Endothelial cell of umbilical vein (primary cell): ENCODE results near the gene SST. TPM values are rescaled to one million over a fixed set of nuclear protein-coding genes. Genes with fewer than 3 reads are reported as not detected.

ENCODE experiments used
- BruUV-seq: library from RNA; stranded (reverse); fragments of 400-500 nt; replicated peaks from 2 replicates; lab custom pipeline; 2021; lab: Mats Ljungman, UMichigan
- CTCF ChIA-PET: fragments of 300-600, 350-600 bp; sonication (Branson Sonifier 250); formaldehyde crosslinking; loops from one replicate; lab custom pipeline; 2021; ENCODE audit warnings: antibody characterized with exemption, inconsistent platforms; lab: Charles Lee
- POLR2A ChIA-PET: fragments of 300-600, 350-600 bp; sonication (Branson Sonifier 250); formaldehyde crosslinking; loops from one replicate; lab custom pipeline; 2021; ENCODE audit warnings: antibody characterized with exemption, inconsistent platforms; lab: Charles Lee
- DNase-seq: peaks from one replicate; pipeline ENCODE4 v3.0.0-alpha.2; 2011; ENCODE audit warnings: low read depth, low spot score
- FAIRE-seq: peaks from 2 replicates; lab custom pipeline; 2011; peaks lifted over from hg19 to GRCh38; lab: Jason Lieb, UNC
- H2AFZ ChIP-seq: 2 replicates; pipeline ENCODE4 v1.6.0; 2012; ENCODE audit warnings: low read depth, low read length, control low read depth, inconsistent platforms
- H3K27ac ChIP-seq: 2 replicates; pipeline ENCODE4 v1.5.1; 2011; ENCODE audit warnings: low read depth, mild to moderate bottlenecking, control low read depth, low read length, moderate library complexity; ENCODE audit not compliant: insufficient read depth
- H3K27me3 ChIP-seq, 2 experiments: 2 replicates each; pipeline versions ENCODE4 v1.6.0 to v1.6.1; 2011; ENCODE audit warnings: low read length in 2 of 2, mixed read lengths in 1 of 2; ENCODE audit not compliant: control insufficient read depth in 2 of 2, insufficient read depth in 2 of 2
- H3K36me3 ChIP-seq, 2 experiments: 2 replicates in 1 of 2; 3 replicates in 1 of 2; pipeline ENCODE4 v1.5.1; 2011; ENCODE audit warnings: low read length in 2 of 2, mild to moderate bottlenecking in 1 of 2, moderate library complexity in 1 of 2; ENCODE audit not compliant: control insufficient read depth in 2 of 2, insufficient read depth in 2 of 2; ENCODE audit errors: extremely low read depth in 1 of 2
- H3K4me1 ChIP-seq: 3 replicates; pipeline ENCODE4 v1.5.1; 2011; ENCODE audit warnings: mild to moderate bottlenecking, low read length; ENCODE audit not compliant: control insufficient read depth, insufficient read depth; ENCODE audit errors: extremely low read depth
- H3K4me2 ChIP-seq: 2 replicates; pipeline ENCODE4 v1.6.1; 2011; ENCODE audit warnings: low read length, control low read depth, mixed read lengths; ENCODE audit not compliant: insufficient read depth
- H3K4me3 ChIP-seq, 3 experiments: fragments of 200-600 bp in 1 of 3; sonication (generic), shearing (Covaris generic) in 1 of 3; replicated peaks in 1 of 3; 2 replicates each; pipeline ENCODE4 v1.5.1; 2011 to 2016; ENCODE audit warnings: control low read depth in 3 of 3, low read length in 3 of 3, mild to moderate bottlenecking in 2 of 3, inconsistent platforms in 1 of 3, low read depth in 1 of 3, moderate library complexity in 1 of 3; ENCODE audit not compliant: insufficient read depth in 1 of 3
- H3K79me2 ChIP-seq: 2 replicates; pipeline ENCODE4 v1.6.0; 2012; ENCODE audit warnings: low read length, inconsistent platforms; ENCODE audit not compliant: control insufficient read depth, insufficient read depth
- H3K9ac ChIP-seq: replicated peaks from 2 replicates; pipeline ENCODE3; 2011; ENCODE audit warnings: low read length, control low read depth; ENCODE audit not compliant: insufficient read depth; ENCODE audit errors: extremely low read depth
- H3K9me1 ChIP-seq: replicated peaks from 3 replicates; pipeline ENCODE4 v1.6.0; 2011; ENCODE audit warnings: mild to moderate bottlenecking, low read length; ENCODE audit not compliant: control insufficient read depth, insufficient read depth; ENCODE audit errors: extremely low read depth
- H3K9me3 ChIP-seq: replicated peaks from 2 replicates; pipeline ENCODE4 v1.5.1; 2012; ENCODE audit warnings: low read length, inconsistent platforms; ENCODE audit not compliant: control insufficient read depth, insufficient read depth
- H4K20me1 ChIP-seq: replicated peaks from 2 replicates; pipeline ENCODE3; 2011; ENCODE audit warnings: mild to moderate bottlenecking, low read length; ENCODE audit not compliant: control insufficient read depth, insufficient read depth; ENCODE audit errors: extremely low read depth
- EZH2 ChIP-seq: IDR thresholded peaks from 2 replicates; pipeline ENCODE4 v1.6.1; 2012; ENCODE audit warnings: borderline replicate concordance, low read depth, mild to moderate bottlenecking, moderate library complexity, low read length, inconsistent platforms; ENCODE audit not compliant: severe bottlenecking
- FOS ChIP-seq: IDR thresholded peaks from 2 replicates; pipeline ENCODE4 v1.6.1; 2011; ENCODE audit warnings: mild to moderate bottlenecking, low read length, moderate library complexity, borderline replicate concordance; ENCODE audit not compliant: insufficient read depth
- GATA2 ChIP-seq: IDR thresholded peaks from 2 replicates; pipeline ENCODE4 v1.7.0; 2011; ENCODE audit warnings: low read depth, mild to moderate bottlenecking, moderate library complexity, mixed read lengths, low read length; ENCODE audit not compliant: insufficient read length, insufficient read depth
- JUN ChIP-seq: IDR thresholded peaks from 2 replicates; pipeline ENCODE4 v1.6.1; 2011; ENCODE audit warnings: borderline replicate concordance, low read depth; ENCODE audit not compliant: insufficient read length, insufficient read depth
- MYC ChIP-seq: IDR thresholded peaks from one replicate; pipeline ENCODE4 v1.6.1; 2011; ENCODE audit warnings: mild to moderate bottlenecking, low read depth, low read length
- POLR2A ChIP-seq: IDR thresholded peaks from 2 replicates; pipeline ENCODE4 v1.6.1; 2012; ENCODE audit warnings: low read depth, mild to moderate bottlenecking, control low read depth, low read length
- POLR2AphosphoS5 ChIP-seq: IDR thresholded peaks from 2 replicates; pipeline ENCODE4 v1.6.1; 2012; ENCODE audit warnings: low read depth, mild to moderate bottlenecking, control low read depth, low read length, moderate library complexity; ENCODE audit not compliant: insufficient read depth
- dilution Hi-C: fragments of 300-500 bp; cut with MboI; formaldehyde crosslinking; loops from one replicate; pipeline ENCODE4 v1.15.0; 2019; ENCODE audit warnings: low sequenced_read_pairs; ENCODE audit not compliant: extremely low pct_ligation_motif_present
- intact Hi-C: fragments of 100-400 bp; cut with micrococcal nuclease; formaldehyde crosslinking; loops from one replicate; pipeline ENCODE4 v1.10.0; 2022
- polyA plus RNA-seq, 4 experiments: library from polyadenylated mRNA; depleted of rRNA in 3 of 4; stranded (reverse) in 3 of 4; unstranded in 1 of 4; fragments of >200 nt; gene quantifications; 2 replicates each; pipeline versions ENCODE4 v1.2.1 to v1.2.3, GENCODE V29; 2011 to 2012; ENCODE audit warnings: missing spikeins in 1 of 4
- total RNA-seq: library from RNA; stranded (reverse); gene quantifications from 2 replicates; pipeline ENCODE4 v1.2.3, GENCODE V29; 2021
- TF ChIP-seq, protein P1 (sequence below): IDR thresholded peaks from 2 replicates; pipeline ENCODE4 v1.6.1; 2011; ENCODE audit not compliant: insufficient read depth, insufficient read length
- TF ChIP-seq, protein P2 (sequence below), 2 donors: IDR thresholded peaks; 1 replicate in 1 of 2; 2 replicates in 1 of 2; pipeline ENCODE4 v1.5.1; 2011; ENCODE audit warnings: low read length in 2 of 2, mild to moderate bottlenecking in 2 of 2, moderate library complexity in 2 of 2, control low read depth in 1 of 2, inconsistent platforms in 1 of 2, low read depth in 1 of 2; ENCODE audit not compliant: insufficient read depth in 1 of 2; ENCODE audit errors: extremely low read depth in 1 of 2

The SST gene
- total and polyA plus RNA-seq, 2 donors (not counting 3 experiments of a cell fraction or from before 2014, with no cell fraction given): not detected

GRCh38 chr3:187698499-187699399, 28.6 kb upstream of the SST start:
- no TSS peak for BruUV-seq
- no peaks in the 10 kb centered on the region for H3K27me3 ChIP-seq
- no peaks in the 10 kb centered on the region for H3K9me1 ChIP-seq
- H2AFZ ChIP-seq: no peak overlapping the region
- no peak overlapping the region for H3K4me3 ChIP-seq
- H3K79me2 ChIP-seq: no peaks in the 10 kb centered on the region
- H3K9ac ChIP-seq: no peak overlapping the region
- no peak overlapping the region for H3K4me2 ChIP-seq
- no peak overlapping the region for H3K27ac ChIP-seq
- no peaks in the 10 kb centered on the region for H4K20me1 ChIP-seq
- DNase-seq (no peak), FAIRE-seq (no peak)
- no peaks in the 10 kb centered on the region for H3K36me3 ChIP-seq
- ChIA-PET POLR2A (no interaction called here), CTCF (interaction anchor here (2.7 kb wide), 1 partner anchor 19 kb away, joined by 9 read pairs; no protein-coding TSS in a partner anchor)
- no peak for TF ChIP-seq JUN
- TF ChIP-seq POLR2AphosphoS5: no peak
- TF ChIP-seq, protein P1, sequence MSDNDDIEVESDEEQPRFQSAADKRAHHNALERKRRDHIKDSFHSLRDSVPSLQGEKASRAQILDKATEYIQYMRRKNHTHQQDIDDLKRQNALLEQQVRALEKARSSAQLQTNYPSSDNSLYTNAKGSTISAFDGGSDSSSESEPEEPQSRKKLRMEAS: no peak
- no peak for TF ChIP-seq GATA2
- intact Hi-C loops (no loop called here), dilution Hi-C loops (loop anchor here (25.0 kb wide), 1 partner anchor 386 kb away; no protein-coding TSS in a partner anchor)
- H3K9me3 ChIP-seq: no peaks in the 10 kb centered on the region
- no peaks in the 10 kb centered on the region for H3K4me1 ChIP-seq

GRCh38 chr3:187696021-187696420, 25.8 kb upstream of the SST start:
- ChIA-PET CTCF (interaction anchor here (1.7 to 1.8 kb wide), 2 partner anchors 16 to 18 kb away, joined by 5 read pairs; no protein-coding TSS in a partner anchor), POLR2A (no interaction called here)
- Histone ChIP-seq H2AFZ (no peak overlapping the region), H3K4me1 (no peaks in the 10 kb centered on the region), H4K20me1 (no peaks in the 10 kb centered on the region), H3K27ac (no peak overlapping the region), H3K27me3 (no peaks in the 10 kb centered on the region), H3K4me3 (no peak overlapping the region), H3K9me1 (no peaks in the 10 kb centered on the region), H3K4me2 (no peak overlapping the region), H3K79me2 (no peaks in the 10 kb centered on the region), H3K9ac (no peak overlapping the region), H3K36me3 (no peaks in the 10 kb centered on the region), H3K9me3 (no peaks in the 10 kb centered on the region)
- TF ChIP-seq JUN: no peak
- no peak for TF ChIP-seq EZH2
- no peak for TF ChIP-seq GATA2
- TF ChIP-seq POLR2AphosphoS5: no peak
- TF ChIP-seq, protein P1: no peak
- no peak for TF ChIP-seq FOS
- no peak for TF ChIP-seq MYC
- TF ChIP-seq, protein P2, sequence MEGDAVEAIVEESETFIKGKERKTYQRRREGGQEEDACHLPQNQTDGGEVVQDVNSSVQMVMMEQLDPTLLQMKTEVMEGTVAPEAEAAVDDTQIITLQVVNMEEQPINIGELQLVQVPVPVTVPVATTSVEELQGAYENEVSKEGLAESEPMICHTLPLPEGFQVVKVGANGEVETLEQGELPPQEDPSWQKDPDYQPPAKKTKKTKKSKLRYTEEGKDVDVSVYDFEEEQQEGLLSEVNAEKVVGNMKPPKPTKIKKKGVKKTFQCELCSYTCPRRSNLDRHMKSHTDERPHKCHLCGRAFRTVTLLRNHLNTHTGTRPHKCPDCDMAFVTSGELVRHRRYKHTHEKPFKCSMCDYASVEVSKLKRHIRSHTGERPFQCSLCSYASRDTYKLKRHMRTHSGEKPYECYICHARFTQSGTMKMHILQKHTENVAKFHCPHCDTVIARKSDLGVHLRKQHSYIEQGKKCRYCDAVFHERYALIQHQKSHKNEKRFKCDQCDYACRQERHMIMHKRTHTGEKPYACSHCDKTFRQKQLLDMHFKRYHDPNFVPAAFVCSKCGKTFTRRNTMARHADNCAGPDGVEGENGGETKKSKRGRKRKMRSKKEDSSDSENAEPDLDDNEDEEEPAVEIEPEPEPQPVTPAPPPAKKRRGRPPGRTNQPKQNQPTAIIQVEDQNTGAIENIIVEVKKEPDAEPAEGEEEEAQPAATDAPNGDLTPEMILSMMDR (IDR thresholded peaks at IDR 0.05; ENCODE audit: extremely low read depth in 1 of 2, insufficient read depth in 1 of 2, low read depth in 1 of 2, low read length in 2 of 2): no peak
- TF ChIP-seq POLR2A: no peak
- no TSS peak for BruUV-seq
- dilution Hi-C loops: loop anchor here (25.0 kb wide), 1 partner anchor 384 kb away; no protein-coding TSS in a partner anchor
- intact Hi-C loops: no loop called here
- FAIRE-seq (no peak), DNase-seq (no peak)
